GM19328 (cell line): ENCODE data around the gene CASP9.
"Not testable (repeated sequence)": the region's sequence is repeated elsewhere in the genome, so short reads cannot be mapped to it uniquely, and the experiment has no call there.

Source experiments
- ATAC-seq: cut with Tn5 transposase; IDR thresholded peaks from one replicate; pipeline ENCODE4 v1.9.1; 2021; ENCODE audit warnings: mild to moderate bottlenecking, moderate library complexity; ENCODE audit not compliant: unreplicated experiment

Gene CASP9

DNA sequence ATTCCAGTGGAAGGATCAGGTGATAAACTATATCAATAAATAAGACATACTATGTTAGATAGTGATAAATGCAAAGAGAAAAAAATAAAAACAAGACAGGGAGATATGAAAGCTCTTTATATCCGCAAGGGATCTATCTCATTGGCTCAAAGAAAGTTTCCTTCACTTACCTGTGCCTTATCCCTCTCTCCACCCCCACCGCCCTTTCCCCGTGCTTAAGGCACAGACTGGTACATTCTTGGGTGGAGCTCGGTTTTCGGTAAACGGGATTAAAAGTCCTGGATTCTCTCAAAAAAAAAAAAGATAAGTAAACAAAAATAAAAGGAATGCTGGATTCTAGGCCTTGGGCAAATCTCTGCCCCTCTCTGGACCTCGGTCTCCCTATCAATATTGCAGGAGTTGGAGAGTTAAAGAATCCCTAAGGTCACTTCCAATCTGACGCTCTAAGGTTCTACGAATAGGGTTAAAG lies 2.0 kb upstream of the CASP9 start:
- no peak for ATAC-seq

DNA sequence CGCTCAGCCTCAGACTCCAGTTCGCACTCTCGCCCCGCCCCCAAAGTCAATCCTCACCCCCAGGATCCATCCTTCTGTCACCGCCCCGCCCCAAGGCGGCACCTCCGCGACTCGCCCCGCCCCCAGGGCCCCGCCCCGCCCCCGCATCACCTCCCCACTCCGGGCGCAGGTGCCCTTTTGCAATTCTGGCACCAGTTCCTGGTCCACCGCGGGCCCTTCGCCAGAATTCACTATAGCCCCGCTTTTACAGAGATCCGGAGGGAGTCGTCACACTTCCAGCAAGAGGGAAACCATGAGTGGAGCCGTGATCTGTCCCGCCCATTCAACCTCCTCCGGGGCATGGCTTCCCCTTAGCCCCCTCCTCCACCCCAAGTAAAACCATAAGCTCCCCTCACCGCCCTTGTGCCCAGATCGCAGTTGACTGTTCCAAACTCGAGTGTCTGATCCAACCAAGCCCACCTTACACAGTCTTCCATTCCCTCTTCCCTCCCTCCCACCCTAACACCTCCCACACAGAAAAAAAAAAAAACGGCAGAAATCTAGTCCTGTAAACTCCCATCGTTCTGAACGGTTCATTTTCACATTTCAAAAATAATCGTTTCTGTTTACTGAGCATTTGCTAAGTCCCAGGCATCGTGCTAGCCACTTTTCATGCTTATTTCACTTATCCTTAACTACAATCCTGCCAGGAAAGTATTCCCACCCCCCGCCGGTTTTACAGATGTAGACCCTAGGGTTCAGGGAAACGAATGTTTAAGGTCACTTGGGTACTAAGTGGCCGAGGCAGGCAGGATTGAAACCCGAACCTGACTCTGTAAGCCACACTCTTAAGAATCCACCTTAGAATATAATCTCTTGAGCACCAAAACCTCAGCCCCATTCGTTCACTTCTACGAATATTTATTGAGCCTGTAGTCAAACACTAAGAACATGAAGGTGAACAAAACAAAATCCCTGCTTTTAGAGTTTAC lies 1.3 kb upstream of the CASP9 start:
- ATAC-seq: no peak

GRCh38 chr1:15524283-15525049 lies 451 bp upstream of the CASP9 start:
- ATAC-seq: peak; percentile 40

- no peak for ATAC-seq
Measured at GRCh38 chr1:15523104-15524020, 653 bp downstream of the CASP9 start.

- no peak for ATAC-seq
Measured at GRCh38 chr1:15522551-15522950, 1.5 kb downstream of the CASP9 start.

DNA sequence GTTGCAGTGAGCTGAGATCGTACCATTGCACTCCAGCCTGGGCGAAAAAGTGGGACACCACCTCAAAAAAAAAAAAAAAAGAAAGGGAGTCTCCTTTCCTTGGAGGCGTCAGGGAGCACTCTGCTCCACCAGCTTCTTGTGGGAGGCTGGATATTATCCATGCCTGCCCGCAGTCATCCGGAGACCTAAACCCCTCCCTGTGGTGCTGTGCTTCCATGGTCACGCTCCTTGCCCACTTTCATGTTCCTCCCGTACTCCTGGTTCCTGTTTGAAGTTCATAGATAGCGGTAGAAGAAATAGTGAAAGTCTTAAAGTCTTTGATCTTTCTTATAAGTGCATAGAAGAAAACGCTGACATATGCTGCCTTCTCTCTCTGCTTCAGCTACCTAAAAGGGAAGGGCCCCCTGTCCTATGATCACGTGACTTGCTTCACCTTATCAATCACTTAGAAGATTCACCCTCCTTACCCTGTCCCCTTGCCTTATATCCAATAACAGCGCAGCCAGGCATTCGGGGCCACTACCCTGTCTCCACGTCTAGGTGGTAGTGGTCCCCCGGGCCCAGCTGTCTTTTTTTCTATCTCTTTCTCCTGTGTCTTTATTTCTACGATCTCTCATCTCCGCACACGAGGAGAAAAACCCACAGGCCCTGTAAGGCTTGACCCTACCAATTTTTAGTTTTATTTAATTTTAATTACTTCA lies 2.7 kb downstream of the CASP9 start:
- not testable (repeated sequence) for ATAC-seq

DNA sequence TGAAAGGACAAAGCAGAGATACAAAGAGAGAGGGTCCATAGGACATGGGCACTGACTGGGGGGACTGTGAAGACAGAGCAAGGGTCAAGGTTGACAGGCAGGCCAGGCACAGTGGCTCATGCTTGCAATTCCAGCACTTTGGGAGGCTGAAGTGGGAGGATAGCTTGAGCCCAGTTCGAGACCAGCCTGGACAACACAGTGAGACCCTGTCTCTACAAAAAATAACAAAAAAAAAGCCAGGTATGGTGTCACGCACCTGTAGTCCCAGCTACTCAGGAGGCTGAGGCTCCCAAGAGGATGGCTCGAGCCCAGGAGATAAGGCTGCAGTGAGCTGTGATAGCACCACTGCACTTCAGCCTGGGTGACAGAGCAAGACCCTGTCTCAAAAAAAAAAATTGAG lies 4.4 kb downstream of the CASP9 start:
- ATAC-seq: no peak

GRCh38 chr1:15515022-15515663 lies 8.9 kb downstream of the CASP9 start:
- no peak for ATAC-seq

DNA sequence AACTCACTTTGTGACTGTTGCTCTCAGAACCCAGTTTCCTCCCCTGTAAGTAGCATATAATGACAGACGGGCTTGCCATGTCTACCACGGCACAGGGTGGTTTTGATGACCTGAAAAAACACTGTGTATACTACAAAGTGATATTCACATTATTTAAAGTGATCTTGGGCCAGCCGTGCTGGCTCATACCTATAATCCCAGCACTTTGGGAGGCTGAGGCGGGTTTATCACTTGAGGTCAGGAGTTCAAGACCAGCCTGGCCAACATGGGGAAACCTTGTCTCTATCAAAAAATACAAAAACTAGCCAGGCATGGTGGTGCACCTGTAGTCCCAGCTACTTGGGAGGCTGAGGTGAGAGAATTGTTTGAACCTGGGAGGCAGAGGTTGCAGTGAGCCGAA lies 9.5 kb downstream of the CASP9 start:
- ATAC-seq: not testable (repeated sequence)

DNA sequence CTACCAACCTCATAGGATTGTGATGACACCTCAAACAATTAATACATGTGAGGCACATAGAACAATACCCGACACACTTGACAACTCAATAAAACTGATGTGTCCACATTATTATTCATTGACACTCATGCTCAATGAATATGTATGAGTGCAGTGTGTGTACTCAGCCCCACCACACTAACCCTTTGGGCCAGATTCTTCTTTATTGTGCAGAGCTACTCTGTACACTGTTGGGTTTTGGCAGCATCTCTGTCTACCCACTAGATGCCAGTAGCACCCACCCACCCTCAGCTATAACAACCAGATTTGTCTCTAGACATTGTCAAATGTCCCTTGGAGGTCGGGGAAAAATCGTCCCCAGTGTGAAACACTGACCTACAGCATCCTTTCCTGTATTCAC lies 10.1 kb downstream of the CASP9 start:
- ATAC-seq: no peak

- ATAC-seq: no peak
Measured at GRCh38 chr1:15513192-15513591, 10.8 kb downstream of the CASP9 start.

GRCh38 chr1:15510611-15511405 lies 13.2 kb downstream of the CASP9 start:
- ATAC-seq: no peak

- no peak for ATAC-seq
Measured at GRCh38 chr1:15509586-15509985, 14.4 kb downstream of the CASP9 start.

GRCh38 chr1:15508700-15509487 lies 15.1 kb downstream of the CASP9 start:
- no peak for ATAC-seq

- no peak for ATAC-seq
Measured at GRCh38 chr1:15507278-15507677, 16.7 kb downstream of the CASP9 start.

DNA sequence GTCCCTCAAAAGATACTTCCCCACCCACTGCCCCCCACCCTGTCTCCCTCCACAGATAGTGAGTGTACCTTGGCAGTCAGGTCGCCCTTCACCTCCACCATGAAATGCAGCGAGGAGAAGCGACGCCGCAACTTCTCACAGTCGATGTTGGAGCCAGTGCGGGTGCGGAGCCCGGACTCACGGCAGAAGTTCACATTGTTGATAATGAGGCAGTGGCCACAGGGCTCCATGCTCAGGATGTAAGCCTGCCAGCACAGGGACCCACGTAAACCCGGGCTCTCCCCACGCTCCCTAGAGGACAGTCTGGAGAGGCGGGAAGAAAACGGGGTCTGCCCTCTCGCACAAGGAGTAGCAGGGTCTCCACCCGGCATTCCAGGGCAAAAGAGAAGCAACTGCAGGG lies 17.2 kb downstream of the CASP9 start:
- ATAC-seq: no peak

GRCh38 chr1:15504436-15504835 lies 19.6 kb downstream of the CASP9 start:
- no peak for ATAC-seq
